GM19452 (cell line): ENCODE measurements around the gene RASA3.
"Not testable (repeated sequence)": the region's sequence is repeated elsewhere in the genome, so short reads cannot be mapped to it uniquely, and the experiment has no call there.

Source experiments
- ATAC-seq: cut with Tn5 transposase; IDR thresholded peaks from one replicate; pipeline ENCODE4 v1.9.1; 2021; ENCODE audit not compliant: unreplicated experiment

Gene RASA3

DNA sequence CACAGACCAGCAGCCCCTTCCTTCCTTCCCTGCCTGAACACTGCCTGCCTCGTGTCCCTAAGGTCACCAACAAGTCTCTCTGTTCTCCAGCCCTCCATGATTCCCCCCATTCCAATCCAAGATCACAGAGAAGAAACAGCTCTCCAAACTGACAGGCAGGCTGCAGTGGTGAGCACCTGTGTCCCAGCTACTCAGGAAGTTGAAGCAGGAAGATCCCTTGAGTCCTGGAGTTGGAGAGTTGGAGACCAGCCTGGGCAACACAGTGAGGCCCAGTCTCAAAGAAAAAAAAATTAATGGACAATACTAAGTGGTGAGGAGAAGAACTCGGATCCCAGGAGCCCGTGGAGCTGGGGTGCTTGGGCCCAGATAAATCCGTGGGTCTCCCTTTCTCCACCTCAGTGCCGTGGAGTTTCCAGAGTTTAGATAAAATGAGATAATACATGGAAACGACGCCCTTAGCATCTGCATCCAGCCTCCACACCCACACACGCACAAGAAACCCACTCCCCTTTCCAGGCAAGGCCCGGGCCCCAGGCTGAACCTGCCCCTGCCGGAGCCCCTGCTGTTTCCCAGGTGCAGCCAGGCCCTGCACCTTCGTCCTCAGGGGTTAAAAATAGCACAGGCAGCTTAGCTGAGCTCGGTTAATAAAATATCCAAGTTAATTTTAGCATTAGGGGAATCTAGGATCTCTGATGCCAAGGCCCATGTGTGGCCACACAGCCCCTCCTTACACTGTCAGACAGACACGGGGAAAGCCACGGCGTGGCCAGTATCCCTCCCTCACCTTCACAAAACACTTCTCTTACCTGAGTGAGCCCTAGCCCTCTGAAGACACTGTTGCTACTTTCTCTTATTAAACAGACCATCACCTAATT, 4.7 kb downstream of the RASA3 start:
- no peak for ATAC-seq

DNA sequence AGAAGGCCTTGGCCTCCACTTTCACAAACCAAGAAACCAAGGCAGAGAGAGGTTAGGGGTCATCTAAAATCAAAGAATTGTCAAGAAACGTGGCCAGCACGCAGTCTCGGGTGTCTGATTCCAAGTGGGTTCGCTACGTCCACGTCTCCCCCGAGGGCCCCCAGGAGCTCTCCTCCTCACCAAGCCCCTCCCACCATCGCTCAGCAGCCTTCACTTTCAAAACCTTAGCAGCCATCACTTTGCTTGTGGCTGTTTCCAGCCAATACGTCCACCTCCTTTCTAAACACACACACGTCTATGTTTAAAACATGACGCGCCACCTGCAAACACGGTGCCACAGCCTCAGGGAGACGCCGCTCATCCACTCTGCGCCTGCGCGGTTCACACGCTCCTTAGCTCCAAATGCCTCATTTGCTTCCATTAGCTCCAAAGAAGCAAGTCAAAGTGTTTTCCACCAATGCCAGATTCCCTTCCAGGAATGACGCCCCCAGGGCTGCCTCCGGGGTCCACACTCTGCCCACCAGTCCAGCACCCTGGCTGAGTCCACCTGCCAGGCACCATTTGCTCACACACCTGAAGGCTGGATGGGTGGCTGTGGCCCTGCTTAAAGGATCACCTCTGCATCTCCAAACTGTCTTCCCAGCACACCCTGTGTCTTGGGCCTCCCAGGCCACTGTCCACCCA, 5.5 kb downstream of the RASA3 start:
- ATAC-seq = no peak

DNA sequence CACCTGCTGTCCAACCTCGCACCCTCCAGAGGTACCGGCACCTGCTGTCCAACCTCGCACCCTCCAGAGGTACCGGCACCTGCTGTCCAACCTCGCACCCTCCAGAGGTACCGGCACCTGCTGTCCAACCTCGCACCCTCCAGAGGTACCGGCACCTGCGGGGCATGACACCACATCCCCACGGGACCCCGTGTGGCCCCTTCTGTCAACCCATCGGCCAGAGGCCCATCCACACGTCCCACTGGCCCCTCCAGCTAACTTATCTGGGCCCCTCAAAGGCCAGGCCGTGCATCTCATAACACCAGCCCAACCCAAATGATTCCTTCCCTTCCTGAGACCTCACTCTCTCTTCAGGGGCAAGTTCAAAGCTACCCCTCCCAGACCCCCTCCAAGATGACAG, 6.3 kb downstream of the RASA3 start:
- not testable (repeated sequence) for ATAC-seq

DNA sequence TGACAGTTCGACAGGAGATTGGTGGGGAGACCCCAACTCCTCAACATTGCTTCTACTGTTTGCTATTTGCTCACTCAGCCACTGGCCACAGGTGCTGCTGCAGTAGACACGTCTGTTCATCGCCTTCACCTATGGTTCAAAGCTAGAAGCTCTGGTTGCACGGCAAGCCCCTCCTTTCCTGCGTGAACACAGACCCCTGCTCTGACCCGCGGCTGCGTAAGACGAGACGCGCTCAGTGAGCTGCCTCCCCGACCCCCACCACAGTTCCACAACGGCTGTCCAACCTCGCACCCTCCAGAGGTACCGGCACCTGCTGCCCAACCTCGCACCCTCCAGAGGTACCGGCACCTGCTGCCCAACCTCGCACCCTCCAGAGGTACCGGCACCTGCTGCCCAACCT, 6.8 kb downstream of the RASA3 start:
- ATAC-seq = no peak

DNA sequence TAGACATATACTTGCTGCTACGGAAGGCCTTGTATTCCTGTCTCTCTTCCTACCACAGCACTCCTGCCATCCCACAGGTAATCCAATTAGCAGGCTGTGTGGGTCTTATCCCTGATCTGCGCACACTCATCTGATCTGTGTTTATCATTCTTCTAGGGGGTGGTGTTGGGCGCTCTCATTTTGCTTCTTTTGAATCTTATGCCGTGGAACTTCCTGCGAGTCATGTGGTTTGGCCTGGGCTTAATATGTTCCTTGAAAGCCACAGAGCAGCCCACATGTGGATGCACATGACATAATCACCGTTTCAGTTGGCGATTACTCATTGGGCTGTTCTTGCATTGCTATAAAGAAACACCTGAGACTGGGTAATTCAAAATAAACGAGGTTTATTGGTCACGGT, 7.5 kb downstream of the RASA3 start:
- no peak for ATAC-seq

DNA sequence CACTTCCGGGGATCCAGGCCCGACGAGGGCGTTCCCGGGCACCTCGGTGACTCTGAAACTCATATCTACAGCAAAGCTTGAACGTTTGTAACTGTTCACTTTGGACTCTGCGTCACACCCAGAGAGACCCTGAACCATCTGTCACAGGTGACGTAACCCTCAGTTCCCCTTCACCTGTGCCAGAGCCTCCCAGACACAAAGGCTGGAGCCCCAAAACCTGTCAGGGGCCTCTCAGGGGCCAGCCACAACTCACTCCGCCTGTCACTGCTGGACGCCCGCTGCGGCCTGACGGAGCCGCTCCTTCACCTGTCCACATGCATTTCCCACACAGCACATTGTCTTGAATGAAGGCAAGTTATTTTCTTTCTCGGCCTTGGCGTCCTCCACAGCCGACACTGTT, 8.0 kb downstream of the RASA3 start:
- ATAC-seq = no peak

DNA sequence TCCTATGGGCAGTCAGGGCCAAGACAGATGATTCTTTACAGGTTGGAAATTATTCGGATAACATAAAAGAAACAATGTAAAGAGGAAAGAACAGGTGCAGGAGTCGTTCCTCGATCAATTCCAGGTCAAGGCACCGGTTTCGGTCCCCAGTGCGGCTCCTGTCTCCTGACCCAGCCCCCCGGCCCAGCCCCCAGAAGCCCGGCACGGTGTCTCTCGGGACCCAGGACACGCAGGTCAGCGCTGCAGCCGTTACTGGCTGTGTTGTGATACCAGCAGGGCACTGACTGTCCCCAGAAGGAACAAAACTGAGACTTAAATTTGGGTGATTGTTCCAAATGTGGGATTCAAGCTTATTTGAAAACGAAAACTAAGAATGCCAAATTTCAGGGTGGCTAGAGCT, 8.5 kb downstream of the RASA3 start:
- ATAC-seq = no peak

DNA sequence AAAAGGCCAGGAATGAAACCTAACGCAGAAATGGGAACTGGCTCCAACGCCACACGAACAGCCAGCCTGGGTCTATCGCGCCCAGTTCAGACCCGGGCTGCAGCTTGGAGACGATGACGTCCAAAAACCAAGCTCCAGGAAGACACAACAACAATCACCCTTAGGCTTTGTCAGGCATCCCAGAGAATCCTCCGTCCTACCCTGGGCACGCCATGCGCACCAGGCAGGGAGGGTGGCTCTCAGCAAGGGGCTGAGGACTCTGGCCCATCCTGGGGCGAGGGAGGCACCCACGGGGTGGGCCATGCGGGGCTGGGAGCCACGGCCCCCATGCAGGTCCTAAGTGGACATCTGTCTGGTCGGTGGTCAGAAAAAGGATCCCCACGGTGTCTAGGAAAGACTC, 9.0 kb downstream of the RASA3 start:
- ATAC-seq = no peak

DNA sequence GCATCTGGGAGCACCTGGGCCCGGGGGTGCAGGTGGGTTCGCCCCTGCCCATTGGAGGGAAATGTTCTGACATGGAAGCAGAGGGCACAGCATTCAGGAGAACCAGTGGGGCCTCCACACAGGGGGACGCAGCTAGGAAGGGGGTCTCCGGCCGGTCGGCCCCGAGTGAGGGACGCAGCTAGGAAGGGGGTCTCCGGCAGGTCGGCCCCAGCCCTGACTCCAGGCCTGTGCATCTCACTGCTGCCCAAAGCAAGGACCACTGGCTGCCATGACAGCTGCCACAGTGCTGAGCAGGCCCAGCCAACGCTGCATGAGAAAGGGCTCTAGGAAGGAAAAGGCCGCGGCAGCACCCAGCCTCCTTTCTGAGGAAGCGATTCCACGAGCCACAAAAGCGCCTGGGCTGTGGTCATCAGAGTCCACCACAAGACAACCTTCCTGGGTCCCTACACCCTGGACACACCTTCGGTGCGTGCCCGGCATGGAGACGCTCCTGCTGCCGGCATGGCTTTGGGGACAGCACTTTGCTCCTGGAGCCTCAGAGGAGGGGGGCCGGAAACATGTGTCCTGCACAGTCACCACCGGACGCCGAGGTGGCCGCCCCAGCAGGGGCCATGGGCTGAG, 9.7 kb downstream of the RASA3 start:
- ATAC-seq = no peak

DNA sequence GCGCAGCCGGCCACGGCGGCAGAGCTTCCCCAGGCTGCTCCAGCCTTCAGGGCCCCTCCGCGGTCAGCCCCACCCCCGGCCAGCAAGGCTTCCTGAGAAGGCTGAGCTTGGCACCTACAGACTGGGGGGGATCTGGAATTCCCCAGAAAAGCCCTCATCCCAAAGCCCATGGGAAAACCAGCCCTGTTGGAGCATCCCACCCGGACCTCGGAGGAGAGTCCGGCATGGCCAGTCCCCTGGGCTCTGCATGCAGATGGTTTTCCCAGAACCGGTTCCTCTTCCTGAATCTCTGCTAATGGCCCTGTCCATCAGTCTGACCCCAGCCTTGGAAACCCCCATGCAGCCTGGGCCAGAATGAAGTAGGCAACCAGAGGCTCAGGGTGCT, 10.3 kb downstream of the RASA3 start:
- ATAC-seq = no peak

DNA sequence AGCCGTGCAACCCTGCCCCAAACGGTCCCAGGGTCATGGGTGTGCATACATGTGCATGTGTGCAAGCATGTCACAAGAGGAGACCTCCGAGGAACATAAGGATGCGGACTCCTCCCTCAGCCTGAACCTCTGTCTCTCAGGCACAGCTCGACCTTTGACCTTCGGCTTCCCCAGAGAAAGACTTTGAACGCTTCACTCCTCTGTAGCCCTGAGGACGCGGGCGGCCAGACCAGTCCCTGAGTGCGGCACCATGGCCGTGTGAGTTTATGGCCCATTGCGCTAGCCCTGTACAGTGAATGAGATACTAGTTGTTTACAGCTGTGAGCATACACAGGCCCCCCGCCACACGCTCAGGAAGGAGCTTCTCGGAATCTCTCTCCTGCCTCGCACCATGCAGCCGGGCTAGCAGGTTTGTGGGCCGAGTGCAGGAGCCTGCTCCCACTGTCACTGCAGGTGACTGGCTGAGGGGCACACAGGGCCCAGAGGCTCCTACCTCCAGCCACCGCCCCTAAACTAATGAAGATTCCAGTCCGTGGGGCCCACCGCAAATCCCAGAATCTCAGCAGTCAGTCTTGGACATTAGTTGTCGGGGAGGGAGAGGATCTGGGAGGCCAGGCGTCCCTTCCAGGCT, 10.8 kb downstream of the RASA3 start:
- ATAC-seq = no peak

DNA sequence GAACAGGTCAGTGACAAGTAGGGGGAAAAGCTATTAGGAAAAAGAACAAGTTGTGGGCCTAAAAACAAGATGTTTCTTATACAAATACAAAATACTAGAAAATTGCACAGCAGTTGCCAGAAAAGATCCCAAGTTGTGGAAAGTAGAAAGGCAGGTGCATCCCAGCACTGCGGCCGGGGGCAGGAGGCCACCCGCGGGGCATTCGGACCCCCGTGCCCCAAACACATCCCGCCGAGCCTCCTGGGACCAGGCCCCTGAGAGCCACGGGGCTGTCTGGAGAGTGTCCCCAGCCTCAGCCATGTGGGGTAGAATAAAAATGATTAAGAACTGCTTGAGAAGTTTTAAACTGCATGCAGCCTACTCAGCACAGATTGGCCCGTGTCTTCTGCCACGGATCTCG, 11.4 kb downstream of the RASA3 start:
- ATAC-seq = no peak

DNA sequence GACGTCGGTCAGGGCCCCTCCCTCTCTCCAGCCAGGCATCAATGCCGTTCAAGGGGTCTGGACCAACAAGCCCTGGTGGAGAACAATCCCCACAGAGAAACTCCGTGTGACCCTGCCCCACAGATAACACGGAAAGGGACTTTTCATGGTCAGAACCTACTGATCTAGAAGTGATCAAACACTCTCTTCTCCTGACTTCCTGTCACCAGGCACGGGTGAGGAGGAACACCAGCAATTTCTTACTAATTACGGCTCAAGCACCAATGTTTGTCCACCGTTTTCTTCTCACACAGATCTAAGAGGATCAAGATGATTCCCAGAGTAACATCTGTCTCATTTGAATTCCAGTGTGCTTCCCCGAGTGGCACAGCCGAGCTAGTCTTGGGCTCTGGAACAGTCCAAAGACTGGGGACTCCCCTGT, 11.8 kb downstream of the RASA3 start:
- ATAC-seq = no peak

DNA sequence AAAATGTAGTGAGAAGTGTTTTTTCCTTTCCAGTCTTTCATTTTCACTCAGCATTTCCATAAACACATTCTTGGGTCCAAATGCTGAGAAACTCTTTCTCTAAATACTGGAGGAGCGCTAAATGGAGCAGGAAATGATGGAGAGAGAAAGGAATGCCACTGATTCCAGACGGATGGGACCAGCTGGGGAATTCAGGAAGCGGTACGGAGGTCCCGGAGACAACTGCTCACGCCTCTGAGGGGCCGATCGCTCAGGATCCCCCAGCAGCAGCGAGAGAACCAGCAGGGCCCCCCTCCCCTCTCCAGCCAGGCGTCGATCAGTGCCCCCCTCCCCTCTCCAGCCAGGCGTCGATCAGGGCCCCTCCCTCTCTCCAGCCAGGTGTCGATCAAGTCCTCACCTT, 13.2 kb downstream of the RASA3 start:
- no peak for ATAC-seq

DNA sequence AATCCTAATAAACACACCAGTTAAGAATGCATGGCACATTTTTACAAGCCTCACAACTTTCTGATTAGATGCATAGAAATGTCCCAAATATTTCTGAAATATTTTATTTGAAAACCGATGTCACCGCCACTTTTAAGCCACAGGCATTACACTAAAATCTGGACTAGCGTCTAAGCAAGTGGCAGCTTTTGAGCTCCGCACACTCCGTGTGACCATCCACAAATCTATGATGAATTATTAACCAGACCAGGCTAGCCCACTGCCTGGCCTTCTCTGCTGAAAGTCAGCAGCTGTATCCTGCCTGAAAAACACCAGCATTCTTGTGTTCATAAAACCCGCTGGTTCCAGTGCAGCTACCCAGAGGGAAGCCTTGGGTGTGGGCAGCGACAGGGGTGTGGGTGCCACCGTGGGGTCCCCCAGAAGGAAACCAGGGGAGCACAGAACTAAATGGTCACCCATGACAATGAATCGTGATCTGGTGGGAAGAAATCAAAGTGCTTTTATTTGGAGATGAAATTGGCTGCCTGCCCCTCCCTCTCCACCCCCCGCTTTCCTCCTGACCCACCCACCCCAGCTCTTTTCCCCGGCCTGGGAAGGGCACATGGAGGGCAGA, 13.8 kb downstream of the RASA3 start:
- peak; percentile 47 for ATAC-seq

DNA sequence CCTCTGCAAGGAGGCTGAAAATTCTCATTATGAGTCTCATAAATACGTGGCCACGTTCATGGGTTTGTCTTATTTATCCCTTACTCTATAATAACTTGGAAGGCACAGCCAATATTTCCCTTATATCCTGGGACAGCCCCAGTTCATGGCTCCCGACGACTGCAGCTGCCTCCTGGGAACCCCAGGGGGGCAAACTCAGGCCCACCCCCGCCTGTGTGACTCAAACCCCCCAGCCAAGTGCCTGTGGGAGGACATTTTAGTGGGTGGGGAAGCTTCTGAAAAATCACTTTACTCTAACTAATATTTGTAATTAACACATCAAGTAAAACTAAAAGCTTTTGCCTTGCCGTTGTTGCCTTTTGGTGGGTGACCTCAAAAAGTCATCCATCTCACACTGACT, 14.3 kb downstream of the RASA3 start:
- no peak for ATAC-seq

DNA sequence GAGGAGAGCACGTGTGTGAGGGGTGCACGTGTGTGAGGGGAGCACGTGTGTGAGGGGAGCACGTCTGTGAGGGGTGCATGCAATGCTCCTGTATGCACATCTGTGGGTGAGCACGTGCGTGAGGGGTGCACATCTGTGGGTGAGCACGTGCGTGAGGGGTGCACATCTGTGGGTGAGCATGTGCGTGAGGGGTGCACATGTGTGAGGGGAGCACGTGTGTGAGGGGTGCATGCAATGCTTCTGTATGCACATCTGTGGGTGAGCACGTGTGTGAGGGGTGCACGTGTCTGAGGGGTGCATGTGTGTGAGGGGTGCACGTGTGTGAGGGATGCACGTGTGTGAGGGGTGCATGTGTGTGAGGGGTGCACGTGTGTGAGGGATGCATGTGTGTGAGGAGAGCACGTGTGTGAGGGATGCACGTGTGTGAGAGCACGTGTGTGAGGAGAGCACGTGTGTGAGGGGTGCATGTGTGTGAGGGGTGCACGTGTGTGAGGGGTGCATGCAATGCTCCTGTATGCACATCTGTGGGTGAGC, 15.0 kb downstream of the RASA3 start:
- ATAC-seq = not testable (repeated sequence)

DNA sequence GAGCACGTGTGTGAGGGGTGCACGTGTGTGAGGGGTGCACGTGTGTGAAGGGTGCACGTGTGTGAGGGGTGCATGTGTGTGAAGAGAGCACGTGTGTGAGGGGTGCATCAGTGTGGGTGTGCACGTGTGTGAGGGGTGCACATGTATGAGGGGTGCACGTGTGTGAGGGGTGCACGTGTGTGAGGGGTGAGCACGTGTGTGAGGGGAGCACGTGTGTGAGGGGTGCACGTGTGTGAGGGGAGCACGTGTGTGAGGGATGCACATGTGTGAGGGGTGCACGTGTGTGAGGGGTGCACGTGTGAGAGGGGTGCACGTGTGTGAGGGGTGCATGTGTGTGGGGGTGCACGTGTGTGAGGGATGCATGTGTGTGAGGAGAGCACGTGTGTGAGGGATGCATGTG, 15.7 kb downstream of the RASA3 start:
- ATAC-seq = no peak

DNA sequence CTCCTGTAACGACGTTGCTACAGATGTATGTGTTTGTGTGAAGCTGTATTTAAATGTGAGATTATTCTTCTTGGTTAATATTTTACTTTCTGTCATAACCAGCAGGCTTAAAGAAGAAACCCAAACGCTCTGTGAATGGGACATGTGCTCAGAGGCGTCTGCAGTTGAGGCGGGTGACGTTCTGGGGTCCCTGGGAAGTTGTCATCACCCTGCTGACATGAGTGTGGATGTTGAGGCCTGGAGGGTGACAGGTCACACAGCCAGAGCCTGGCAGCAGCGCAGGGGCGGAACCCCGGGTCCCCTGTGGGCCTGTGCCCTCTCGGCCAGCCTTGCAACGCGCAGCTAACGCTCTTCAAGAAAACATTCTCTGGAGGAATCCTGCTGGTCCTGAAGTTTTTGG, 16.6 kb downstream of the RASA3 start:
- no peak for ATAC-seq

DNA sequence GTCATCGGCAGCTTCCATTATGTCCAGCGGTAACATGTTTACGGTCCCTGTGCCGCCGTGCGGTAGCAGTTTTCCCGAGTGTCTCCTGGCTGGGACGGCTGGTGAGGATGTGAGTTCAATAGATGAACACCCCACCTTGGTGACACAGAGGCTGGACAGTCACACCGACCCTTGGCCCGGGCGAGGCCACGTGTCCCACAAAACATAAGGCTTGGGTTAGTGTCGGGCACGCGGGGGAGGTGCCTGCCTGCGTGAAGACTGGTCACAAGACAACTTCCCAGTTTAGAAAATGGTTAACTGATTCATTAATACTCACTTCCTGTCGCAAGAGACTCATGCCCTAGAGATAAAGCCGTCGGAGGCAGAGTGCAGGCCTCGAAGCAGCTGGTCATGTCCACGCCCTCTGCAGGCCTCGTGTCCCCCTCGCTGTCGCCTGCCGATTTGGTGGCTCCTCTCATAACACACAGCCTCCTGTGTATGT, 17.2 kb downstream of the RASA3 start:
- ATAC-seq = peak; percentile 77

DNA sequence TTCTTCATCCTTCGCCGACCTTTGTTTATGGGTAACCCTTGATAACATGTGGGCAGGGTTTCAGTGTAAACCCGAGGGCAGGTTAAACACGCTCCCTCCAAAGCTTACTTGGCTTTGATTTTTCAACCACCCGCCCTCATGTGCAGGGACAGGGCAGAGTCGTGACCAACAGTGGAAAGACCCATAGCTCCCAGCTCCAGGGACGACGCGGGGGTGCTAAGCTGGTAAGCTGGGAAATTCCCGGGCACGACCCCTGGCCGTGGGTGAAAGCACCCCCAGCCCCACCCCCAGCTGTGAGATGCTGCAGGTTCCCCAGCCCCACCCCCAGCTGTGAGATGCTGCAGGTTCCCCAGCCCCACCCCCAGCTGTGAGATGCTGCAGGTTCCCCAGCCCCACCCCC, 17.8 kb downstream of the RASA3 start:
- ATAC-seq = not testable (repeated sequence)
